ENCODE results near the gene RHOH.

- no peak for TF ChIP-seq CTCF (IDR thresholded peaks at IDR 0.05; ENCODE audit: insufficient read depth, low read depth, low read length)
- TF ChIP-seq EZH2 (IDR thresholded peaks at IDR 0.05; ENCODE audit: insufficient read depth, low read length): no peak
Observed at GRCh38 chr4:40170588-40170987, 26.2 kb upstream of the RHOH start.

Measured in astrocyte (in vitro differentiated cells and primary cell).